BJ (cell line): Measurements from ENCODE around the gene ADA. TPM values are rescaled to one million over a fixed set of nuclear protein-coding genes. Genes with fewer than 3 reads are reported as not detected.
"Not testable (repeated sequence)": the region's sequence is repeated elsewhere in the genome, so short reads cannot be mapped to it uniquely, and the experiment has no call there.

Experiments
- CTCF ChIA-PET: fragments of 350-600 bp; formaldehyde crosslinking; extraction: SDS; loops from one replicate; lab custom pipeline; 2021; ENCODE audit warnings: antibody characterized with exemption, inconsistent platforms; lab: Yijun Ruan, JAX
- POLR2A ChIA-PET: fragments of 300-600 bp; sonication (Branson Sonifier 250); formaldehyde crosslinking; extraction: SDS; loops from one replicate; lab custom pipeline; 2021; ENCODE audit warnings: antibody characterized with exemption; lab: Charles Lee
- DNase-seq: peaks from one replicate; pipeline ENCODE4 v3.0.0-alpha.2; 2011; ENCODE audit warnings: low read depth
- H3K27me3 ChIP-seq: 2 replicates; pipeline ENCODE4 v1.6.0; 2011; ENCODE audit warnings: low read length; ENCODE audit not compliant: control insufficient read depth, insufficient read depth
- H3K36me3 ChIP-seq: 2 replicates; pipeline ENCODE4 v1.5.1; 2011; ENCODE audit warnings: low read length; ENCODE audit not compliant: control insufficient read depth, insufficient read depth
- H3K4me3 ChIP-seq: 2 replicates; pipeline ENCODE4 v1.5.1; 2011; ENCODE audit warnings: low read depth, mild to moderate bottlenecking, control low read depth, low read length
- CTCF ChIP-seq: IDR thresholded peaks from 2 replicates; pipeline ENCODE4 v1.5.1; 2011; ENCODE audit warnings: low read depth, mild to moderate bottlenecking, control low read depth, inconsistent platforms, low read length, moderate library complexity; ENCODE audit not compliant: insufficient read depth
- polyA plus RNA-seq: library from polyadenylated mRNA; depleted of rRNA; stranded (reverse); fragments of >200 nt; gene quantifications from 2 replicates; pipeline ENCODE4 v1.2.3, GENCODE V29; 2011

ADA gene
- polyA plus RNA-seq, 1 experiment, result 24.7 TPM

- ChIA-PET CTCF (interaction anchor here (1.0 to 9.2 kb wide), 3 partner anchors 15 to 68 kb away, joined by 3 to 269 read pairs (median 3); no protein-coding TSS in a partner anchor), POLR2A (no interaction called here)
- no peaks in the 10 kb centered on the region; the same call in 1 of the 2 replicates for H3K36me3 ChIP-seq
- no peak overlapping the region for H3K4me3 ChIP-seq
- DNase-seq, result no peak
- no peaks in the 10 kb centered on the region for H3K27me3 ChIP-seq
- no peak for TF ChIP-seq CTCF
These were observed 27.6 kb upstream of the ADA start for GRCh38 chr20:44678990-44679611.

DNA sequence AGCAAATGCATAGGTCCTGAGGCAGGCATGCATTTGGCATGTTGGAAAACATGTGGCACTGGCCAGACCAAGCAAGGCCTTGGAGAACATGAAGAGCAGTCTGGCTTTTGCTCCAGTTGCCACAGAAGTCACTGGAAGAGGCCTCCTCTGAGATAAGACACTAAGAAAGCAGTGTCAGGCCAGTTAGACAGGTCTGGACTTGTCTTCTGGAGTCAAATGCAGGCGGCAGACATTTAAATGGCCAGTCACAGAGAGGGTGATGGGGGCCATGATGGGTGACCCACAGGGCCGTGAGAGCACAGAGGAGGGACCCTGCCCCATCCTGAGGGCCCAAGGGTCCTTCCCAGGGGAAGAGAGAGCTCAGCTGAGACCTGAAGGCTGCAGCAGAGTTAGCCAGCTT lies 26.7 kb upstream of the ADA start:
- ChIA-PET POLR2A (no interaction called here), CTCF (interaction anchor here (1.2 kb wide), 1 partner anchor 69 kb away, joined by 3 read pairs; no protein-coding TSS in a partner anchor)
- H3K4me3 ChIP-seq, result no peak overlapping the region
- no peak for TF ChIP-seq CTCF
- no peaks in the 10 kb centered on the region for H3K27me3 ChIP-seq
- no peaks in the 10 kb centered on the region; the same call in 1 of the 2 replicates for H3K36me3 ChIP-seq
- no peak for DNase-seq

DNA sequence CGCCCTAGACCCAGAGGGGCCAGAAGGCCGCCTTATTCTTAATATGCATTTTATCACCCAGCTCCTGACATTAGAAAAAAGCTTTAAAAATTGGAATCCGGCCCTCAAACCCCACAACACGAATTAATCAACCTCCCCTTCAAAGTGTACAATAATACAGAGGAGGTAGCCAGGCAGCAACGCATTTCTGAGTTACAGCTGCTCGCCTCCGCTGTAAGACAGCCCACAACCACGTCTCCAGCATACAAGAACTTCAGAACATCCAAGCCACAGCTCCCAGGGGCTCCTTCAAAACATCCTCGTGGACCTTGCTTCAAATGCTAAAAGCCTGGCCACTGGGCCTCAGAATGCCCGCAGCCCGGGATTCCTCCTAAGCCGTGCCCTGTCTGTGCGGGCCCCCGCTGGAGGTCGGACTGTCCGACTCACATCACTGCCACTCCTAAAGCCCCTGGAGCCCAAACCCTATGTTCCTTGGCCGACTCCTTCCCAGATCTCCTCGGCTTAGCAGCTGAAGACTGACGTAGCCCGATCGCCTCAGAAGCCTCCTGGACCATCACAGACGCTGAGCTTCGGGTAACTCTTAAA lies 20.9 kb upstream of the ADA start:
- CTCF ChIA-PET, result interaction anchor here (0.7 to 1.9 kb wide), 4 partner anchors 9 to 60 kb away, joined by 4 to 5 read pairs (median 4); no protein-coding TSS in a partner anchor
- POLR2A ChIA-PET, H3K4me3 ChIP-seq: not testable (repeated sequence)

GRCh38 chr20:44671541-44671940 lies 20.0 kb upstream of the ADA start:
- H3K4me3 ChIP-seq, DNase-seq, POLR2A ChIA-PET, H3K36me3 ChIP-seq, H3K27me3 ChIP-seq: not testable (repeated sequence)
- CTCF ChIA-PET, result interaction anchor here (0.7 to 1.9 kb wide), 3 partner anchors 9 to 13 kb away, joined by 4 to 5 read pairs (median 4); no protein-coding TSS in a partner anchor

More for the DNA sequence above, 20.9 kb upstream of the ADA start:
- not testable (repeated sequence) for H3K36me3 ChIP-seq, H3K27me3 ChIP-seq, DNase-seq

- DNase-seq, POLR2A ChIA-PET, H3K36me3 ChIP-seq, H3K4me3 ChIP-seq, CTCF ChIA-PET, H3K27me3 ChIP-seq: not testable (repeated sequence)
These were observed 19.4 kb upstream of the ADA start for GRCh38 chr20:44670851-44671250.

- CTCF ChIA-PET, result interaction anchor here (1.0 kb wide), 1 partner anchor 12 kb away, joined by 3 read pairs; no protein-coding TSS in a partner anchor
These were observed 14.6 kb upstream of the ADA start for GRCh38 chr20:44666066-44666465.

More at GRCh38 chr20:44666066-44666465, 14.6 kb upstream of the ADA start:
- H3K36me3 ChIP-seq, result no peaks in the 10 kb centered on the region
- no peaks in the 10 kb centered on the region; the same call in 1 of the 2 replicates for H3K27me3 ChIP-seq
- H3K4me3 ChIP-seq, result no peak overlapping the region
- POLR2A ChIA-PET, result no interaction called here
- no peak for TF ChIP-seq CTCF
- DNase-seq, result no peak
